Neutrophil (primary cell): ENCODE data around the gene FSTL4.

ENCODE experiments used
- H3K27ac ChIP-seq: fragments of 200-600 bp; sonication (generic); 2 replicates; pipeline ENCODE4 v1.5.1; 2016; ENCODE audit warnings: mild to moderate bottlenecking, moderate library complexity
- H3K27me3 ChIP-seq: fragments of 200-600 bp; sonication (generic); 2 replicates; pipeline ENCODE4 v1.6.0; 2016; ENCODE audit warnings: mild to moderate bottlenecking
- H3K36me3 ChIP-seq: fragments of 200-600 bp; sonication (generic); 2 replicates; pipeline ENCODE4 v1.5.1; 2017
- H3K4me1 ChIP-seq, 2 experiments: fragments of 200-600 bp in 1 of 2; sonication (generic) in 1 of 2; 1 replicate in 1 of 2; 2 replicates in 1 of 2; pipeline versions ENCODE4 v1.5.1 to v1.6.1; 2013 to 2016; ENCODE audit warnings: low read depth in 1 of 2, low read length in 1 of 2, mild to moderate bottlenecking in 1 of 2, moderate library complexity in 1 of 2; ENCODE audit not compliant: control insufficient read depth in 1 of 2, insufficient read depth in 1 of 2
- H3K4me3 ChIP-seq, 2 experiments: fragments of 200-600 bp in 1 of 2; sonication (generic) in 1 of 2; 1 replicate in 1 of 2; 2 replicates in 1 of 2; pipeline ENCODE4 v1.5.1; 2013 to 2016; ENCODE audit warnings: low read depth in 1 of 2, low read length in 1 of 2, mild to moderate bottlenecking in 1 of 2, moderate library complexity in 1 of 2
- H3K9me3 ChIP-seq: fragments of 200-600 bp; sonication (generic); 2 replicates; pipeline ENCODE4 v1.5.1; 2016
- TF ChIP-seq, protein P1 (sequence below): fragments of 200-600 bp; sonication (generic); IDR thresholded peaks from 2 replicates; pipeline ENCODE4 v1.5.1; 2016; ENCODE audit warnings: antibody characterized with exemption

The FSTL4 gene

DNA sequence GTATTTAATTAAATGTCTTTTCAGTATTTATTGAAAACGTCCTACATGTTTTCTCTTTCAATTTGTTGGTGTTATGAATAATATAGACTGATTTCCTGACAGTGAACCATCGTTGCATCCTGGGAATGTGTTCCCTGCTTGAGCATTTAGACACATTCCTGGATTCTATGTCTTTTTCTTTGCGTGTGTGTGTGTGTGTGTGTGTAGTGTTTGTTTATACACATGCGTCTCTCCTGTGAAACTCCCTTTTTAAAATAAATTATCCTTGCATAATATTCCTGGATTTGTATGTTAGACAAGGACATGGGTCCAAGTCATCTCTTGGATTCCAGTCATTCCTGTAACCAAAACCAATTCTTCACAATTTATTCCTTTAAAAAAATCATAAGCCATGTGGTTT lies 407.1 kb downstream of the FSTL4 start:
- H3K27me3 ChIP-seq: peaks cover 26% of the 10 kb centered on the region
- TF ChIP-seq, protein P1, sequence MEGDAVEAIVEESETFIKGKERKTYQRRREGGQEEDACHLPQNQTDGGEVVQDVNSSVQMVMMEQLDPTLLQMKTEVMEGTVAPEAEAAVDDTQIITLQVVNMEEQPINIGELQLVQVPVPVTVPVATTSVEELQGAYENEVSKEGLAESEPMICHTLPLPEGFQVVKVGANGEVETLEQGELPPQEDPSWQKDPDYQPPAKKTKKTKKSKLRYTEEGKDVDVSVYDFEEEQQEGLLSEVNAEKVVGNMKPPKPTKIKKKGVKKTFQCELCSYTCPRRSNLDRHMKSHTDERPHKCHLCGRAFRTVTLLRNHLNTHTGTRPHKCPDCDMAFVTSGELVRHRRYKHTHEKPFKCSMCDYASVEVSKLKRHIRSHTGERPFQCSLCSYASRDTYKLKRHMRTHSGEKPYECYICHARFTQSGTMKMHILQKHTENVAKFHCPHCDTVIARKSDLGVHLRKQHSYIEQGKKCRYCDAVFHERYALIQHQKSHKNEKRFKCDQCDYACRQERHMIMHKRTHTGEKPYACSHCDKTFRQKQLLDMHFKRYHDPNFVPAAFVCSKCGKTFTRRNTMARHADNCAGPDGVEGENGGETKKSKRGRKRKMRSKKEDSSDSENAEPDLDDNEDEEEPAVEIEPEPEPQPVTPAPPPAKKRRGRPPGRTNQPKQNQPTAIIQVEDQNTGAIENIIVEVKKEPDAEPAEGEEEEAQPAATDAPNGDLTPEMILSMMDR: no peak
- H3K4me1 ChIP-seq: no peaks in the 10 kb centered on the region
- H3K36me3 ChIP-seq: no peaks in the 10 kb centered on the region
- no peak overlapping the region for H3K27ac ChIP-seq
- H3K9me3 ChIP-seq: no peaks in the 10 kb centered on the region
- H3K4me3 ChIP-seq: no peak overlapping the region

DNA sequence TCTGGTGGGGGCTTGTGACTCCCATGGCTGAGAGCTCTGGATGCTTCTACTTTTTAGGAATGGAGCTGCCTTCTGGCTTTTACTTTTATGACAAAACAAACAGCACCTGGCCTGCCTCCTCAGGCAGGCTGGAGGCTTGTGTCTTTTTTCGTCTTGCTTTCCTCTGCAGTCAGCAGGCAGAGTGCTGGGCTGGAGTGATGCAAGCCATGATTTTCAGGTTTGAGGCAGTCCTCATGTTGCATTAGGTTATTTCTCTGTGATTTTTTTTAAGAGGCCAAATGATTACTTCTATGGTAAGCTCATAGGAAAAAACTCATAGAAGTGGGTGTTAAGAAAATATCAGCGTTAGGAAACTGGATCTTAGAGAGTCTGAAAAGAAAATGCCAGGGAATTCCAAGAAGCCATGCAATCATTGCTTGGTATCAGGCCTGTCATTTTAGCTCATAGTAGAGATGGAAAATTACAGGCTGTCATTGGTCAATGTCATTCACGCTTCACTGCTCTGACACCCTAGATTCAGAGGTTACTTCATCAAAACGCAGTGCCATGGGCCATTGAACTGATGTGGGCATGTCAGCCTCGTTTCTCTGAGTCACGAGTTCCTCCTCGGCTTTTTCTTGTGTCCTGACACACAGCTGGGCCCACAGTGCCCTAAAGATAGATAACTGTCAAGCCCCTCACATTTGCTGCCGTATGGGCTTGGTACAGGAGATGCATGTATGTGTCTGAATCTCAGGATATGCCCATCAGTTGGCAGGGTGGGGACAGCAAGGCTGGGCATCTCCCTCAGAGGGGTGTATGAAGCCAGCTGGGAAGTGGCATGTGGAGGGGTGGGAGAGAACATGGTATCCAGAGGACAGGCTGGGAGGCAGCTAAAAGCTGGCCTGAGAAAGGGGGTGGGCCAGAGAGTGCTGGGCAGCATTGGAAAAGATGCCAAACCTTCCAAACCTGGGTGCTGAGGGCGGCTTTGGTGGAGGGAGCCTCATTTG lies 408.7 kb downstream of the FSTL4 start:
- H3K27ac ChIP-seq: no peak overlapping the region
- H3K27me3 ChIP-seq: peaks cover 17% of the 10 kb centered on the region
- H3K4me1 ChIP-seq: no peaks in the 10 kb centered on the region
- H3K4me3 ChIP-seq: no peak overlapping the region
- no peaks in the 10 kb centered on the region for H3K9me3 ChIP-seq
- TF ChIP-seq, protein P1: no peak
- no peaks in the 10 kb centered on the region for H3K36me3 ChIP-seq

DNA sequence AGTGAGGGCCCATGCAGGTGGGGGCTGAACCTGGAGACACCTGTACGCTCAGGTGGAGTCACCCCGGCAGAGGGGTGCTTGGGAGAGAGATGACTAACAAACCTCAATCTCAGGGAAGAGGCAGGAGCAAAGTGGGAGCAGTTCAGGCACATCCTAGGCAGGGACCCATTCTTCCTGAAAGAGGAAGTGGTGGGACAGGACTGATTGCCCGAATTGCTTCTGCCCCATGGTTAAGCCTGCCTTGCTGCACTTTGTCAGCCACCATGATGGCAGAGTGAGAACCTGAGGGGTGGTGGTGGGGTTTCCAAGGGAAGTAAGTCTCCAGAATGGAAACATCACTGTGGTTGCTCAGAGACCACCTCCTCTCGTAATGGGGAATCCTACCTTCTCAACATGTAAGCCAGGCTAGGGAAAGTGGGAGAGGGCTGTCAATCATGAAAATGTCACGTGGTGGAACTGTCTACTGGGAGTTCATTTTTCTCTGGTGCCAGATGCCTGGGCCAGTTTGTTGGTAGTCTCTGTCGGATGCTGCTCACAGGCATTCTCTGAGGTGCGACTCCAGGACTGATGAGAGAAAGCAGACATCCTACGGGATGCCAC lies 410.2 kb downstream of the FSTL4 start:
- no peak overlapping the region for H3K27ac ChIP-seq
- TF ChIP-seq, protein P1: no peak
- no peaks in the 10 kb centered on the region for H3K9me3 ChIP-seq
- H3K36me3 ChIP-seq: no peaks in the 10 kb centered on the region
- H3K4me1 ChIP-seq: no peaks in the 10 kb centered on the region
- no peak overlapping the region for H3K4me3 ChIP-seq
- peaks cover 8% of the 10 kb centered on the region for H3K27me3 ChIP-seq

DNA sequence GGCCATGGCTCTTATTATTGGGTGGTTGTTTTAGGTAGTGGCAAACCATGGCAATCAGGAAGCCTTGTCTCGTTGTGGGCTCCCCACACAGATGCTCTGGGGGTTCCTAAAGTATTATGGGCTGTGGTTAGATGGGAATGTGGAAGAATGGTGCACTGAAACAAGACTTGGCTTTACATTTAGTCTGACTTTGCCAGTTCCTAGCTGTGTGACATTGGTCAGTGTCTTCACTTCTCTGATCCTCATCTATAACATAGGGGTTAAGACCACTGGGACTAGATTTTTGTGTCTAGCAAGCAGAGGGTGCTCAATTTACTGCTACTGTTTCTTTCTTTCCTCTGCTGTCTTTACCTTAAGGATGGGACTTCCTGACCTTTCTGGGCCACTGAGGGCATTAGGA lies 411.0 kb downstream of the FSTL4 start:
- H3K4me1 ChIP-seq: no peaks in the 10 kb centered on the region
- TF ChIP-seq, protein P1: no peak
- no peak overlapping the region for H3K4me3 ChIP-seq
- no peaks in the 10 kb centered on the region for H3K36me3 ChIP-seq
- no peaks in the 10 kb centered on the region for H3K9me3 ChIP-seq
- peaks cover 4% of the 10 kb centered on the region for H3K27me3 ChIP-seq
- no peak overlapping the region for H3K27ac ChIP-seq

DNA sequence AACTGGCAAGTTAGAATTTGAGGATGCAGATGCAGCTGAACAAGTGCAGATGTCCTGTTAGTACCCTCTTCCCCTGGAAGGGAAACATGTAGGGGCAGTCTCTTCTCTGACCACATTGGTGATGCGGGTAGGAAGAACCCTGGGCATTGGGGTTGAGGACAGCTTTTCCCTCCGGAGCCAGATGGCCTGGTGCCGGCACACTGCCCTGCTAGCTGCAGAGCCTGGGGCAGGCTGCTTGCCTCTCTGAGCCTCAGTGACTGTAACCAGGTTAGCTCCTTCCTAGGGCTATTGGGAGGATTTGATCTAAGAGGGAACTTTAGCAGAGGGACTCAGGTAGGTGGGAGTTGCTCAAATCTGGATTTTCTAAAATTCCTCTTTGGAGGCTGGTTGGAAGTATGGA lies 412.1 kb downstream of the FSTL4 start:
- Histone ChIP-seq H3K4me1 (no peaks in the 10 kb centered on the region), H3K9me3 (no peaks in the 10 kb centered on the region), H3K27ac (no peak overlapping the region), H3K36me3 (no peaks in the 10 kb centered on the region), H3K4me3 (no peak overlapping the region), H3K27me3 (no peaks in the 10 kb centered on the region)
- TF ChIP-seq, protein P1: no peak
